ENCODE measurements around the gene TDRD1.

The TDRD1 gene

DNA sequence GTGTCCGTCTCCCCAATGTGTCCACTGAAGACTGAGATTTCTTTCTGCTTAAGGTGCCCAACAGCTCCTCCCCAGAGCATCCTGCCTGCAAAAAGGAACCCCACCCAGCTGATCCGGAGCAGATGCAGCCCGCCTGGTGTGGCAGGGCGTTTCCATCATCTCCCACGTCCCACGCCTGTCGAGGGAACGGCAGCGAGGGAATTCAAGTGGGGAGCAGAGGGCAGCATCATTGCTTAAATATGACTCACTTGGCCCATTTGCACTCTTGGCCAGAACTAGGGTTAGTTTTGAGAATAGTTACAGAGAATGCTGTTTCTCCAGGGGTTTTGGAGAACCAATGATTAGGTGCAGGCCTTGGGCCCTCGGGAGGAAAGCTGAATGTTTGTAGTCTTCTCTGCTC is 80.7 kb downstream of the TDRD1 start:
- no peak overlapping the region for H3K27ac ChIP-seq
- peaks cover 0 to 6% (median 0%) of the 10 kb centered on the region in 11 experiments; a peak in 1 of 22 replicates for H3K9me3 ChIP-seq (replicated peaks in 1 of 11)
- no peak overlapping the region for H3K4me3 ChIP-seq
- H3K27me3 ChIP-seq: no peaks in the 10 kb centered on the region
- no peak overlapping the region for H3K9ac ChIP-seq
- TF ChIP-seq Cebpa-rat (IDR thresholded peaks at IDR 0.05): no peak
- H3K36me3 ChIP-seq: no peaks in the 10 kb centered on the region
- H4K20me1 ChIP-seq: no peaks in the 10 kb centered on the region
- H3K4me2 ChIP-seq: no peak overlapping the region
- peaks cover 0 to 45% (median 33%) of the 10 kb centered on the region in 10 experiments; a peak in 15 of 20 replicates for H3K4me1 ChIP-seq

DNA sequence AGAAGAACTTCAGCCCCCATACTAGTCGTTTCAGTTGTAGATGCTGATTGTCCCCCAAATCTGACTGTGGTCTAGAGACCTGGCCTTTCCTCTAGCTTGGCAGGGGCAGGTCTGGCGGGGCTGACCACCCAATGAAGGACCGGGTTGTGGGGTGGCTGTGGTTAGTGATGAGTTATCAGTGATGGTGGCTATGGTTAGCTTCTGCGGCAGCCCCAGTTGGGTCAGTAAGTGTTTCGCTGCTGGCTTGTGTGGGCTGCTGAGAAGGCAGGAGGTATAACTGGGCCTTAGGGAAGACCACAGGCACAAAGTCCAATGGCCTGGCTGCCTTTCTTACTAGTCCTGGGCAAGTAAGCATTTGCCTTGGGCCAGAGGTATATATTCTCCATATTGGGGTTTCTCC is 81.2 kb downstream of the TDRD1 start:
- TF ChIP-seq Cebpa-rat (IDR thresholded peaks at IDR 0.05): no peak
- no peaks in the 10 kb centered on the region for H3K27me3 ChIP-seq
- H3K4me3 ChIP-seq: no peak overlapping the region
- peaks cover 0 to 39% (median 28%) of the 10 kb centered on the region in 10 experiments; a peak in 15 of 20 replicates for H3K4me1 ChIP-seq
- H3K4me2 ChIP-seq: no peak overlapping the region
- H4K20me1 ChIP-seq: no peaks in the 10 kb centered on the region
- H3K27ac ChIP-seq: no peak overlapping the region
- peaks cover 0 to 6% (median 0%) of the 10 kb centered on the region in 11 experiments; a peak in 1 of 22 replicates for H3K9me3 ChIP-seq (replicated peaks in 1 of 11)
- no peaks in the 10 kb centered on the region for H3K36me3 ChIP-seq
- no peak overlapping the region for H3K9ac ChIP-seq

DNA sequence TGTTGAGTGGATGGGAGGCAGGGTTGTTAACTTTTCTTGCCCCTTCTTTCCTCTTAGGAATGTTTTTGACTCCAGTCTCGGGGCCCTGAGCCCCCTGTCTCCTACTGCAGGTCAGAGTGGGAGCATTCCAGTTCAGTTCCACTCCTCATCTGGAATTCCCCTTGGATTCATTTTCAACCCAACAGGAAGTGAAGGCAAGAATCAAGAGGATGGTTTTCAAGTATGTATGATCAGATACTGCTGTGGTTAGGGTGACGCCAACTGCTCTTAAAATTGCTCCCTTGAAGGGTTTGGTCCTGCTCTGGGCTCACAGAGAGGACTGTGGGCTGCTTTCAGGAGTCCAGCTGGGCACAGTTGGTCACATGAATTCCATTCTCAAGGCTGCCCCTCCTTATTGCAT is 81.9 kb downstream of the TDRD1 start:
- Histone ChIP-seq H3K27me3 (no peaks in the 10 kb centered on the region), H3K4me3 (no peak overlapping the region), H3K4me2 (peak overlapping the region in 1 of 11 experiments; percentile 20; a peak in 1 of 22 replicates)

DNA sequence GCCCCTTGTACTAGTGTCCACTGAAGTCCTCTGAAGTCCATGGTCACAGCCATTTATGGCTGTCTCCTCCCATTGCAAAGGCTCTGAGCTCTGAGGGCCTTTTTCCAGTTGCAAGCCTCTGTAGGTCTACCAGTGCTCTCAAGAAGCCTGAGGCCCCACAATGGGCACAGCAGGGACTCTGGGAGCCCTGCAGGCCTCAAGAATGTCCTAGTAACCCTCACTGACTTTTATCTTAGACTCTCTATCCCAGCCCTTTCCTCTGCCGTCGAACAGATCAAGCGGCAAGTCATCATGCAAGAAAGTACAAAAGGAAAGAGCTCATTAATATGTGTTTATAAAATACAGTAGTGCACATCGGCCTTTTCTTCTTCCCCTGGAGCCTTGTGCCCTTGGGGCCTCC is 83.3 kb downstream of the TDRD1 start:
- H3K4me3 ChIP-seq: no peak overlapping the region
- no peak overlapping the region for H3K9ac ChIP-seq
- no peak for TF ChIP-seq Cebpa-rat (IDR thresholded peaks at IDR 0.05)

More for the DNA sequence above, 81.9 kb downstream of the TDRD1 start:
- H3K36me3 ChIP-seq: no peaks in the 10 kb centered on the region
- H4K20me1 ChIP-seq: no peaks in the 10 kb centered on the region
- peaks cover 0 to 32% (median 21%) of the 10 kb centered on the region in 10 experiments; a peak in 13 of 20 replicates for H3K4me1 ChIP-seq
- H3K9ac ChIP-seq: no peak overlapping the region
- peaks cover 0 to 6% (median 0%) of the 10 kb centered on the region in 11 experiments; a peak in 1 of 22 replicates for H3K9me3 ChIP-seq (replicated peaks in 1 of 11)
- H3K27ac ChIP-seq: no peak overlapping the region
- no peak for TF ChIP-seq Cebpa-rat (IDR thresholded peaks at IDR 0.05)

DNA sequence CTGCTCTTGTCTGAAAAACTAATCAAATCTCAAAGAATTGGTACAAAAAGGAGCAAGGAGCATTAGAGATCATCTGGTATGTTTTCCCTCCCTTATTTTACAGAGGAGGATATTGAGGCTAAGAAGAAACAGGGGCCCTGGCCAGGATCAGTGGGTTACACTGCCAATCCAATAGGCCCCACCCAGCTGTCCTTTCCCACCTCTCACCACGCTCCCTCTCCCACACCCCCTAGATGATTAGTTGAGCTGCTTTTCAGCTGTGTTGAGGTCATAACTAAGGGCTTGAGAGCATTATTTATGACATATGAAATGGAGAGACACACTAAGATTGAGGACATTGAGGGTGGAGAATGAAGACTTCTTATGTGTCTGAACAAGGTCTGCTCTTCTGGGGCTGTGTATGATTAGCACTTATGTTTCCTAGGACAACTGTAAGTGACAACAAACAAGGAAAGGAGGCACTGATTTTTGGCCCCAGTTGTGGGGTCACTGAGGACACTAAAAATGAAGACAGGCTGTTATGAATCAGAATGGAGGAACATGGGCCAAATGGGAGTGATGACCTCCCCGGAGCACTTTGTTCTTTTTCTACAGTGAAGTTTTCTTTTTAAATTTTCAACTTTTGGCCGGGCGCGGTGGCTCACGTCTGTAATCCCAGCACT is 86.4 kb downstream of the TDRD1 start:
- Histone ChIP-seq H3K4me3 (no peak overlapping the region), H4K20me1 (no peaks in the 10 kb centered on the region), H3K36me3 (no peaks in the 10 kb centered on the region), H3K9ac (no peak overlapping the region), H3K9me3 (replicated peaks in 1 of 11) (no peaks in the 10 kb centered on the region), H3K4me1 (no peaks in the 10 kb centered on the region), H3K27ac (no peak overlapping the region), H3K4me2 (no peak overlapping the region), H3K27me3 (no peaks in the 10 kb centered on the region)
- no peak for TF ChIP-seq Cebpa-rat (IDR thresholded peaks at IDR 0.05)

More for the DNA sequence above, 83.3 kb downstream of the TDRD1 start:
- Histone ChIP-seq H3K4me1 (peaks cover 0 to 18% (median 12%) of the 10 kb centered on the region in 10 experiments; a peak in 11 of 20 replicates), H3K36me3 (no peaks in the 10 kb centered on the region), H4K20me1 (no peaks in the 10 kb centered on the region), H3K27me3 (no peaks in the 10 kb centered on the region), H3K4me2 (no peak overlapping the region), H3K27ac (no peak overlapping the region), H3K9me3 (replicated peaks in 1 of 11) (peaks cover 0 to 6% (median 0%) of the 10 kb centered on the region in 11 experiments; a peak in 1 of 22 replicates)

DNA sequence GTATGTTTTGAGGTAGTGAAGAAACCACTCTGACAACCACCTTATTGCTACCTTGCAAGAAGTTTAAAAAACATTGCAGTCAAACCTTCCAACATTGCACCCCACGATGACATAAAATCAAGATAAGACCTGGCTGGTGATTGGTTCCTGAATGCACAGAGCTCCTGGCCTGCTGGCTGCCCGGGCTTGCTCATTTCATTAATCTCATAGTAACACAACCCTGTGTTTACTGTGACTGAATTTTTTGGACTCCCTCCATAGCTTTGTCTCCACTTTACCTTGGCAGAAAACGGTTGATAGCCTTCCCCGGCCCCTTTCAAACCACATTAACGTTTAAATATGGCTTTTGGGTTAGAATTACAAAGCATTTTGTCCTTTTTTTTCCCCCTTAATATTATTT is 87.4 kb downstream of the TDRD1 start:
- no peaks in the 10 kb centered on the region for H3K27me3 ChIP-seq
- no peak overlapping the region for H3K4me3 ChIP-seq
- H3K27ac ChIP-seq: no peak overlapping the region
- peaks cover 0 to 3% (median 0%) of the 10 kb centered on the region in 10 experiments; a peak in 3 of 20 replicates for H3K4me1 ChIP-seq
- no peaks in the 10 kb centered on the region for H4K20me1 ChIP-seq
- H3K9me3 ChIP-seq (replicated peaks in 1 of 11): no peaks in the 10 kb centered on the region
- H3K36me3 ChIP-seq: no peaks in the 10 kb centered on the region
- no peak overlapping the region for H3K9ac ChIP-seq
- no peak overlapping the region for H3K4me2 ChIP-seq
- TF ChIP-seq Cebpa-rat (IDR thresholded peaks at IDR 0.05): no peak

DNA sequence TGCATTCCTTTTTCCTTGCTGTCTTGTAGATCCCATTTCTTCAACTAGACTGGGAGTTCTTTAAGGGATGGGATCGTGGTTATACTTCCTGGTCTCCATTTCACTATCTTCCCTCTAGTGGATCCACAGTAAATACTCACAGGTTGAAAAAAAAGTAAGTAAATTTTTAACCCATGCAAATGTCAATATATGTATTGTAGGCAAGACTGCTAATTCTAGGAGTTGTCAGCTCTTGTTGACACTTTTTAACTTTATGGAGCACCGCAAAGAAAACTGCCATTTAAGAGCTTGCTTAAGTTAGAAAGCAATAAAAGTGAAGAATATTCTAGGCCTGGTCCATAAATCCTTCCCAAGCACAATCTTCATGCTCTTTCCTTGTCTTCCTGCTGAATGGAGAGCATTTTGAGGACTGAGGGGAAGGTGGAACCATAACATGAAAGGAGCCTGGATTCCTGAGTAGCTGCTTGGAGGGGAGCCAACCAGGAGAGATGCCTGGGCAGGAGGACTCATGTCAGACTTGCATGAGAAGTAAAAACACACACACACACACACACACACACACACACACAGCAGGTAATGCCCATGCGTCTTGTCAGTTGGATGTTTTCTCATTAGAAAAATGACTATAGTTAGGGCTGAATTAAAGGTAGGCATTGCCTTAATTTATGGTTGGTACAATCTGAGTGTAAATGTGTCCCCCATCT is 92.1 kb downstream of the TDRD1 start:
- Histone ChIP-seq H3K27ac (no peak overlapping the region), H4K20me1 (no peaks in the 10 kb centered on the region), H3K9ac (no peak overlapping the region), H3K9me3 (replicated peaks in 1 of 11) (no peaks in the 10 kb centered on the region), H3K4me1 (peaks cover 0 to 15% (median 0%) of the 10 kb centered on the region in 10 experiments; a peak in 3 of 20 replicates), H3K36me3 (no peaks in the 10 kb centered on the region), H3K4me3 (no peak overlapping the region), H3K27me3 (no peaks in the 10 kb centered on the region), H3K4me2 (peak overlapping the region in 1 of 11 experiments; percentile 12; a peak in 1 of 22 replicates)
- TF ChIP-seq Cebpa-rat (IDR thresholded peaks at IDR 0.05): no peak

DNA sequence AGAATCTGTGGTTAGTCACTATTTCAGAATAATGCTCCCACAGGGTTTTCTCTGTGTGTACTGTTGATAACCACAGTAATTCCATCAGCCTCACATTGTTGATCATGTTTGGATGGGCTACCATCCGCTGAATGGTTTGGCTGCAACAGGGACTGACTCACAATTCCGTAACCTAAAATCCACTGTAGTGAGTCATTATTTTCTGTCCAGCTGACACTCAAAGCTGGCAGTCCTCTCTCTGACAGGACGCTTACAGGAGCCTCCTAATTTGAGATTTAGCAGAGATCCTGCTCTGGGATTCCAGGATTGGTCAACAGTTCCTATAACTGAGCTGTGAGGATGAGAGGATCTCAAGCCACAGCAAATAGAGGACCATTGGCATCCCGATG is 92.6 kb downstream of the TDRD1 start:
- Histone ChIP-seq H3K9ac (no peak overlapping the region), H3K4me2 (peak overlapping the region in 1 of 11 experiments; percentile 12; a peak in 1 of 22 replicates), H3K36me3 (no peaks in the 10 kb centered on the region), H3K4me3 (no peak overlapping the region), H3K9me3 (replicated peaks in 1 of 11) (no peaks in the 10 kb centered on the region), H4K20me1 (no peaks in the 10 kb centered on the region), H3K4me1 (peaks cover 0 to 15% (median 0%) of the 10 kb centered on the region in 10 experiments; a peak in 3 of 20 replicates), H3K27me3 (no peaks in the 10 kb centered on the region), H3K27ac (no peak overlapping the region)
- TF ChIP-seq Cebpa-rat (IDR thresholded peaks at IDR 0.05): no peak

DNA sequence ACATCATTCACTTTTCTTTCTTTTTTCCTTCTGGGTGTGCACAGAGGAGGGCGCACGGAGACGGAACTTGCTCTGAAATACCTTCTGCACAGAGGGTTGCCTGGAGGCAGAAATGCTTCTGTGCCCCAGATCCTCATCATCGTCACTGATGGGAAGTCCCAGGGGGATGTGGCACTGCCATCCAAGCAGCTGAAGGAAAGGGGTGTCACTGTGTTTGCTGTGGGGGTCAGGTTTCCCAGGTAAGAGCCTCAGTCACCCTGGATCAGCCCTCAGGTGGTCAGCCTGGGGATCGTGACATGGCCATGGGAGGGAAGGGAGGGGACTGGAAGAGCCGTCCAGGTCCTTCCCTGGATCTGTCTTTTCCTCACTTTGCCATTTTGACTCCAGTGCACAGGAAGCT is 93.5 kb downstream of the TDRD1 start:
- Histone ChIP-seq H3K27ac (no peak overlapping the region), H4K20me1 (no peaks in the 10 kb centered on the region), H3K36me3 (no peaks in the 10 kb centered on the region), H3K4me2 (0 out of 22 replicates have a peak overlapping the region, but pooled peaks of 1 of the 11 experiments have one; percentile 9), H3K27me3 (no peaks in the 10 kb centered on the region), H3K9ac (no peak overlapping the region), H3K9me3 (replicated peaks in 1 of 11) (no peaks in the 10 kb centered on the region), H3K4me3 (no peak overlapping the region), H3K4me1 (peaks cover 0 to 15% (median 0%) of the 10 kb centered on the region in 10 experiments; a peak in 3 of 20 replicates)
- TF ChIP-seq Cebpa-rat (IDR thresholded peaks at IDR 0.05): no peak
